Inflammatory macrophage treated with lipopolysaccharide for 4 hours (primary cell): ENCODE data around the gene KRTAP25-1.
A peak's percentile ranks its signal among the peaks of the same experiment; 100 is the strongest.

Experiments
- DNase-seq: peaks from one replicate; pipeline ENCODE4 v3.0.0-alpha.2; 2020

KRTAP25-1 gene, protein sequence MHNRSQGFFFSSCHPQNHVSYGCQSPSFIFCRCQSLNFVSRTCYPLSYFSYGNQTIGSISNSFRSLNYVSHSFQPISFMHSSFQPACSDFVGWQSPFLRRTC

GRCh38 chr21:30289215-30289614 is at the start of gene KRTAP25-1:
Gene KRTAP25-1 (minus strand): TSS chr21:30289514. CDS start chr21:30289490, 24 bp downstream.
- no peak for DNase-seq

GRCh38 chr21:30338717-30339116 is 49.4 kb upstream of the KRTAP25-1 start:
- DNase-seq: no peak

DNA sequence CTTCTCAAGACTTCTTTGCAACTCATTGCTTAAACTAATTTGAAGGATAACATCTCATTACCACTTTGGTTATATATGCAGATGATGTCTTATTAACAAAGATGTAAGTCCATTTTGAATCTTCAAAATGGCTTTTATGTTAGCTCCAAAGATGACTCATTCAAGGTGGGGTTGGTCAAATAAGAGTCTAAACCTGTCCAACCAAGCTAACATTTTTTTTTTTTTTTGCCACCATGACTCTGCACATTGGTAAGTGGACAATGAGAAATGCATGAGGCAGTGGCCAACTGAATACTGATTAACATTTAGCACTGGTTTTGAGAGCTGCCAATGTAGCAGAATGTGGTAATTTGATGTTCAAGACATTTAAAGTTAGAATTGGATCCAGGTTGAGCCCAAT is 48.5 kb upstream of the KRTAP25-1 start:
- no peak for DNase-seq

DNA sequence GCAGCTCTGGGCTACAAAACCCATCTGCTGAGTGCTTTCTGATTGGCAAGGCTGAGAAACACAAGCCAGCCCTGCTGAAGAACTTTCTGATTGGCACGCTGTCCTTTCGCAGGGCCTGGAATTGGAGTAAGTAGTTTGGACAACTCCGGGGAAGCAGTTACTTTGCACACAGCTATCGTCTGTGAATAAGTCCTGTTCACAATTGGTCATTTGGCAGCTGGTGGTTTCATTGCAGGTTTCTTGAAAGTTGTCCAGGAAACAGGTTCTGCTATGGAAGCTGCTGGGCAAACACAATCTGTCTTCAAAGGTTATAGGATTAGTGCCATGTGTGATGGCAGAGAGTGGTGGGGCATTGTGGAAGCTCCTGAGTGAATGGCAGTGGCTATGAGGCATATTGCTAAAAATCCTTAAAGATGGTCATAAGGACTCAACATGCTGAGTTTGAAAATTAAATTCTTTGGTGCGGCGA is 48.0 kb upstream of the KRTAP25-1 start, which contains the start of gene KRTAP27-1:
Gene KRTAP27-1 (minus strand): TSS at position 419 of the 469 bp plus-strand sequence. CDS start 26 bp downstream, at position 393.
- DNase-seq: no peak

DNA sequence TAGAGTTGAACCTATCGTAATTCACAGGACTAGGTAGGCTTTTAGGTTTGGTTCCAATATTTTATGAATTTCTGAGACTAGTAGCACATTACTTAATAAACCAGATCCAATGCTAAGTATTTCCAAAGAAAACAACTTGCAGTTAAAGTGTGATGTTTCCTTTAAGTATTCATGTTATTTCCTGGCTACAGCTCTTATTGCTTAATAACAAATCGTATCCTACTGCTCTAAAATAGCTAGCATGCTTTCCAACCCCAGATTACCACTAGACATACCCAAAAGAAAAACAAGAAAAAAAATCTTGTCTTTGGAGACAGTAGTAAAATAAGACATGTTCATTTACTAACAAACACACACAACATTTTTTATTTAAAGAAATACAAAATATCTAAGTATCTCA is 47.3 kb upstream of the KRTAP25-1 start:
- DNase-seq: no peak

DNA sequence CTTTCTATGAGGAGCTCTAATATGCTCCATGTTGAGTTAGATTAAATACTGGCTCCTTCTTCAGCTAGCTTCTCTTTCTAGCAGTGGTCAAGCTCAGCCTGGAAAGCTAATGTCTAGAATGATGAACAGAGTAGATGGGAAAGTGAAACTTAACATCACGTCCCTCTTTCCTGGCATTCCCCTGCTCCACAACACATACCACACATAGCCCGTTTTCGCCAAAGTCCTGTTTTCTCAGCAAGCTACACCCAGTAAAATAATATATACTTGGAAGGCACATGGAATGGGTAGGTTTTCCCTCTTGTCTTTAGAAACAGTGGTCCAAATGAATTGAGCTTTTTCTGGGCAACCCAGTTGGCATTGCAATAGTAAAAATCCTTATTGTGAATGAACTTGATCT is 44.4 kb upstream of the KRTAP25-1 start:
- no peak for DNase-seq

DNA sequence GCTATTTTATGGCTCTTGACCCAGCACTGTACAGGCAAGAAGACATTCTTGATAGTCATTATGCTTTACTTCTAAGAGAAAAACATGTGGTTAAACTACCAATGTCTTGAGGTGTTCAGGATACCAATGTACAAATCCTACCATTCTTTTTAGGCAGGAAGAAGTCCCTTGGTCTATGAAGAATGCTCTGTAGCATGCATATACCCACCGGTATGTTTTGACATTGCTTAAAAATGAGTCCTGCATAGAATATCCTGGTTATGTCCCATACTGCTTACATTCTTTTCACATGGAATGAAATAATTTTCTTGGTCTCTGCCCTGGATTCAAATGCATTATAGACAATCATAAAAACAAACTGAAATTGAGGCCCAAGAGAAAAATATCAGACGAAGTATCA is 43.4 kb upstream of the KRTAP25-1 start:
- no peak for DNase-seq

DNA sequence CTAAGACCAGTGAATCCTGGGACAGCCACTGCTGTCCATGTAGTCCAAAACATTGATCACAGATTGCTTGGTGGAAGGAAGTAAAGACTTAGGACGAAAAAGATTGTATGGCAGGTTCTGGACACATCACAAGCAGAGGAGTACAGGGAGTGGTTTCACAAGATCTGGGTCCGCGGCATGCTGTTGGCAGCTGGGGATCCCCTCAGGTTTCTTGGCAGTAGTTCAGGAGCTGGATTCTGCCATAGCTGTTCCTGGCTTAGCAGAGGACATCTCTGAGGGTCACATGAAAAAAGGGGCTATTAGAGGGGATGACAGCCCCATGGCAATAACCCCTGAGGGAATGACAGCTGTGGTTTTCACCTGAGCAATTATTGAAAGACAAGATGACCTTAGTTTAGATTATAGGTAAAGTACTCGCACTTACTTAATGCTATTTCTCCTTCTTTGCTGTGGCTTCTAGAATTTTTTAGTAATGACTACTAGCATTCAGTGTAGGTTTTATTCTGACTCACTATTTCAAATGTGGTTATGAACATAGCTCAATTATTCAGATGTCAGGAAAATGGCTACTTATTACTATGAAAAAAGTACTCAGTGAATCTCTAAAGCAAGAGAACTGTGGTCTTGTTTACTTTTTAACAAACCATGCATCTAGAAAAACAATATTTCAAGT is 40.0 kb upstream of the KRTAP25-1 start:
- no peak for DNase-seq

- no peak for DNase-seq
Observed at GRCh38 chr21:30326390-30326789, 37.1 kb upstream of the KRTAP25-1 start.

GRCh38 chr21:30320215-30320614 is 30.9 kb upstream of the KRTAP25-1 start, which contains the start of gene KRTAP26-1:
Gene KRTAP26-1 (minus strand): TSS chr21:30320315. CDS start chr21:30320035, 280 bp downstream.
- DNase-seq: no peak

- no peak for DNase-seq
Observed at GRCh38 chr21:30315701-30316100, 26.4 kb upstream of the KRTAP25-1 start.

DNA sequence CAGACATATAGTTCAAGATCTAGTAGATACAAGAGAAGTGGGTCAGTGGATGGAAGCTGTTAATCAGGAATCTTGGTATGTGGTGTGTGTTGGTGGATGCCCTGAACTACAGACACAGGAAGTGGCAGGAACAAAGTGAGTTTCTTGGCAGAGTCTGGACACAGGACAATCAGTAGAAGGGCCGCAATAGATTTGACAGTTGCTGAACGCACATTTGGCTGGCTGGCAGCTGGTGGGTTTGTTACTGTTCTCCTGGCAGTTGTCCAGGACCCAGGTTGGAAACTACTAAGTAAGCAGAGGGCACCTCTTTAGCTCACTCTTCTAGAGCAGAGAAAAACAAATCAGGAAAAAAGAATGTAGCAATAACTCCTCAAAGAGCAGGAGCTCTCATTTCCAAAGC is 17.6 kb upstream of the KRTAP25-1 start:
- no peak for DNase-seq

DNA sequence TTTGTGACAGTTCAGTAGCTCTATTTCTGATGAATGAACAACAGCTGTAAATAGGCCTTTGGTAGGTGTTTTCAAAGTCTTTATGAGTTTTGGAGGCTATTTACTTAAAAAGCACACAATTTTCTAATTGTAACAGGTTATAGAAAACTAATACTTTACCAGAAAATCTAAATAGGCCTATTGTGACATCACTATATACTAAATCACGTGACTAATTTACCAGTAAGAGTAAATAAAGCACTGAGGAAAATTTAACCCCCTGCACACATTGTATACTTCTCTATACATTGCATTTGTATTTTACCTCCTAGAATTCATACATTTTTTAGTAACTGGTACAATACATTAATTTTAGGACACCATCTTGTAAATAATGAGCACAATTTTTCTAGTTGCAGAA is 15.8 kb upstream of the KRTAP25-1 start:
- no peak for DNase-seq

GRCh38 chr21:30282850-30283249 is 6.5 kb downstream of the KRTAP25-1 start, which contains the start of gene KRTAP24-1:
Gene KRTAP24-1 (minus strand): TSS chr21:30282950. CDS start chr21:30282932, 18 bp downstream.
- no peak for DNase-seq

GRCh38 chr21:30271611-30272010 is 17.7 kb downstream of the KRTAP25-1 start:
- no peak for DNase-seq

DNA sequence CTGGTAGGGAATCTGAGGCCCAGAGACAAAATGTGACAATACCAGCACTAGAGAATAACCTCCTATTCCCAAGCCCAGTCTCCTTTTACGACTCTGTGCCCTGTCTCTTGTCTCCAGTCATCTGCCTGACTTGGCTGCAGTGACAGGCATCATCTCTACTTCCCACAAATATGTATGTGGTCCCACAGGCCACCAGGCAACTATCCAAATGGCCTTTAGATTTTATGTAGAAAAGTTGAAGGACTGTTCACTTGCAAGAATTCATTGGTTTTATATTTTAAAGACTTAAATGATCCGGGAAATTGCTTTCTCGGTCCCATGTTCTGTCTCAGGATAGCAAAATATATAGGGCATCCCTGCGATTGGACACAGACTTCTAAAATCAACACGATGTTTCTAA is 18.2 kb downstream of the KRTAP25-1 start:
- no peak for DNase-seq

DNA sequence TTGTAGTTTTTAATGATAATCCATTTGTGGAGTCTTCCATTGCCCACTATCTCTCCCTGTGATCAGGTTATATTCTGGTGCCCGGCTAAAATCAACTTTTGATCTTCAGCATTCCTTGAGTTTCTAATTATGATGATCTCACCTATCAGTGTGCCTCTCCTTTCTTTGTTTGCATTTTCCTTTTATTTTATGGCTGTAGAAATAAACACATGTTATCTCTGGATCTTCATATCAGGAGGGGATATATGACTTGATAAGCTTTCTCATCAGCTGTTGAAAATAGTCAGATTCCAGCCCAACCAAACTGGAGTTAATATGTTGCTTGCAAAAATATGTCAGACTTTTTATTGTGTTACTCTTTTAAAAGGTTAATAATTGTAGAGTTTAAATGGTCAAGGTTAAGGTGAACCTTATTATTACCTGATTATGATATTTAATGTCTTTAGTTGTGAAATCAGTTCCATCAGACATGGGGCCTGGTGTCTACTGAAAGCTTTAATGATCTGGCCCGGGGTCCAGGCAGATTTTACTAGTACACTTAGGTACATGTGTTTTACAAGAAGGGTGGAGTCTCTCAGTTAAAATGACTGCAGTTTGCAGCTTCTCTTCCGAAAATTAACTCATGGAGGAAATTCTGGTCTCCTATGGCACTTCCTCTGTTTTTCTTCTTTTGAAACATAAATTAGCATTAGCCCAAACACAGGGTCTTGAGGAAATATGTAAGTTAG is 19.3 kb downstream of the KRTAP25-1 start:
- DNase-seq: no peak

GRCh38 chr21:30268608-30269197 is 20.6 kb downstream of the KRTAP25-1 start:
- peak; percentile 13 for DNase-seq

DNA sequence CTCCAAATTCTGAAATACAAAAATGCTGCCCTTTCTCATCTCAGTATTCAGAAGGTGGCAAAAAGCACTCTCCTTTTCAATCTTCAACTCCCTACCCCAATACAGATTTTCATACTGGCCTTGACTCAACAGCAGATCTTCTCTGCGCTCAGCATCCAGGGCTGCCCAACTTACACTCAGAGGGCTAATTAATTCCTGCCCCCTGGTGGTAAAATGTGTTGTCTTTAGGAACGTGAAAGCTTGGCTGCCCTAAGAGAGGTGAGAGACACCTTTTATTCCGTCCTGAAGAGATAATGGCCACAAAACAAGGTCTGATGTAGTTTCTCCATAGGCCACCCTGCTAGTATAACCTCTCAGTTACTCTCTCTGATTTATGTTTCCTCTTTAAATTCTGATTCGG is 31.5 kb downstream of the KRTAP25-1 start:
- DNase-seq: no peak

DNA sequence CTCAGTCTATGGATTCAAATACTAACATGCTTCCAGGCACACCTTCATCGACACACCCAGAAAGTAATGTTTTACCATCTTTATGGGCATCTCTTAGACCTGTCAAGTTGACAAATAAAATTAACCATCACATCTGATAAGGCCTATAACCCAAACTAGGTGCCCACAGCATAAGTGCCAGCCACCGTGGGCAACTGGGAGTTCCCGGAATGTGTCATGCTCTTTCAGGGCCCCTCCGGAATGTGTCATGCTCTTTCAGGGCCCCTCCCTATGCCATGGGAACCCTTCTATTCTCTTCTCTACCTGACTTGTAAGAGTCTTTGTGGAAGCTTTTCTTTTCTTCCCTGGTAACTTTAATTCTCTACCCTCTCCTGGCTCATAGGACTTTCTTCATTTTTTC is 33.2 kb downstream of the KRTAP25-1 start:
- no peak for DNase-seq

GRCh38 chr21:30255679-30256078 is 33.6 kb downstream of the KRTAP25-1 start:
- DNase-seq: no peak

DNA sequence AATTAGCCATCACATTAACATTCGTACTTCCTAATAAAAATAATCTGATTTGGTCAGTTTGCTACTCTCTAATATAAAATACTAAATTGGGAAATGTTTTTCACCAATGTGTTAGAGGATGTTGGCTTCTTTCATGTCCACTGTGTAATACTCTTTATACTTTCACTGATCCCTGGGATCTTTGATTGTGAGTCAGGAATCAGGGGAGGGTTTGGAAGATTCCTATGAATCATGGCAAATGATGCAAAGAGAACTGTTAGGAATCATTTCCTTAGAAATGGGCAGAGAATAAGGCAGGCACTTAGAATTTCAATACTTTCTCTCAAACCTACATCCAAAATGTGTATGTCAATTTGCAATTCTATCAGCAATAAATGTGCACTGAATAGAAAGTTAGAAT is 37.5 kb downstream of the KRTAP25-1 start:
- DNase-seq: no peak

- DNase-seq: no peak
Observed at GRCh38 chr21:30249936-30250335, 39.4 kb downstream of the KRTAP25-1 start.
